Glomerular visceral epithelial cell (primary cell): ENCODE measurements around the gene HCN2.
"Not testable (repeated sequence)": the region's sequence is repeated elsewhere in the genome, so short reads cannot be mapped to it uniquely, and the experiment has no call there.

Source experiments
- DNase-seq: peaks from one replicate; pipeline ENCODE4 v3.0.0-alpha.2; 2016; ENCODE audit errors: extremely low spot score

HCN2 gene

GRCh38 chr19:585146-585545 lies 4.5 kb upstream of the HCN2 start:
- not testable (repeated sequence) for DNase-seq

GRCh38 chr19:585551-586110 lies 4.0 kb upstream of the HCN2 start:
- no peak for DNase-seq

- DNase-seq = peak; percentile 85
These were observed 1.5 kb upstream of the HCN2 start for GRCh38 chr19:588093-588740.

- no peak for DNase-seq
These were observed 664 bp upstream of the HCN2 start for GRCh38 chr19:588741-589692.

GRCh38 chr19:590396-590745 lies 690 bp downstream of the HCN2 start:
- DNase-seq = peak; percentile 39

GRCh38 chr19:590750-591098 lies 1.0 kb downstream of the HCN2 start:
- DNase-seq = no peak

- DNase-seq = no peak
These were observed 1.6 kb downstream of the HCN2 start for GRCh38 chr19:591099-591958.

GRCh38 chr19:592101-592500 lies 2.4 kb downstream of the HCN2 start:
- no peak for DNase-seq

GRCh38 chr19:593055-593454 lies 3.4 kb downstream of the HCN2 start:
- no peak for DNase-seq

GRCh38 chr19:593505-593904 lies 3.8 kb downstream of the HCN2 start:
- DNase-seq = no peak

GRCh38 chr19:594265-594870 lies 4.7 kb downstream of the HCN2 start:
- no peak for DNase-seq

- DNase-seq = no peak
These were observed 5.9 kb downstream of the HCN2 start for GRCh38 chr19:595326-596262.

- DNase-seq = no peak
These were observed 6.6 kb downstream of the HCN2 start for GRCh38 chr19:596263-596655.

GRCh38 chr19:597406-598315 lies 8.0 kb downstream of the HCN2 start:
- DNase-seq = no peak

GRCh38 chr19:601310-601709 lies 11.6 kb downstream of the HCN2 start:
- no peak for DNase-seq

GRCh38 chr19:601790-602189 lies 12.1 kb downstream of the HCN2 start:
- no peak for DNase-seq

- DNase-seq = no peak
These were observed 13.0 kb downstream of the HCN2 start for GRCh38 chr19:602391-603301.

GRCh38 chr19:603302-603639 lies 13.6 kb downstream of the HCN2 start:
- not testable (repeated sequence) for DNase-seq
